Liver (tissue), 9 donors: ENCODE measurements around the gene MAP3K20. TPM values are rescaled to one million over a fixed set of nuclear protein-coding genes. Genes with fewer than 3 reads are reported as not detected.

Source experiments
- DNase-seq: peaks from one replicate; pipeline ENCODE4 v3.0.0-alpha.2; 2017; ENCODE audit warnings: low spot score
- H3K27ac ChIP-seq, 2 donors: one replicate each; pipeline ENCODE4 v1.7.0; 2013; ENCODE audit warnings: inconsistent platforms in 2 of 2, low read length in 2 of 2, control low read depth in 1 of 2, low read depth in 1 of 2, mild to moderate bottlenecking in 1 of 2
- H3K27me3 ChIP-seq, 4 donors: one replicate each; pipeline versions ENCODE4 v1.6.1 to v1.7.0; 2013; ENCODE audit warnings: low read length in 3 of 4, inconsistent platforms in 1 of 4, mild to moderate bottlenecking in 1 of 4, moderate library complexity in 1 of 4; ENCODE audit not compliant: control insufficient read depth in 4 of 4, insufficient read depth in 4 of 4
- H3K36me3 ChIP-seq, 4 donors: one replicate each; pipeline versions ENCODE4 v1.6.1 to v1.7.0; 2013; ENCODE audit warnings: low read length in 3 of 4, mild to moderate bottlenecking in 3 of 4, low read depth in 1 of 4, moderate library complexity in 1 of 4; ENCODE audit not compliant: control insufficient read depth in 4 of 4, insufficient read depth in 3 of 4
- H3K4me1 ChIP-seq, 4 donors: one replicate each; pipeline versions ENCODE4 v1.6.1 to v1.7.0; 2013; ENCODE audit warnings: low read length in 3 of 4, mild to moderate bottlenecking in 3 of 4, moderate library complexity in 1 of 4; ENCODE audit not compliant: control insufficient read depth in 4 of 4, insufficient read depth in 4 of 4
- H3K4me3 ChIP-seq, 3 donors: one replicate each; pipeline versions ENCODE4 v1.6.1 to v1.7.0; 2013; ENCODE audit warnings: low read length in 3 of 3, control low read depth in 1 of 3, low read depth in 1 of 3, mild to moderate bottlenecking in 1 of 3
- H3K9ac ChIP-seq, 2 donors: one replicate each; pipeline ENCODE4 v1.7.0; 2013; ENCODE audit warnings: low read length in 2 of 2, mild to moderate bottlenecking in 2 of 2, moderate library complexity in 2 of 2, control low read depth in 1 of 2, low read depth in 1 of 2
- H3K9me3 ChIP-seq, 4 donors: one replicate each; pipeline versions ENCODE4 v1.6.1 to v1.7.0; 2013; ENCODE audit warnings: low read length in 3 of 4; ENCODE audit not compliant: control insufficient read depth in 4 of 4
- EGR1 ChIP-seq, 2 donors: IDR thresholded peaks; 2 replicates each; pipeline ENCODE4 v1.6.1; 2016 to 2018; ENCODE audit warnings: antibody characterized with exemption in 2 of 2, low read depth in 2 of 2
- FOXA1 ChIP-seq: IDR thresholded peaks from 2 replicates; pipeline ENCODE4 v1.6.1; 2016; ENCODE audit warnings: antibody characterized with exemption
- FOXA2 ChIP-seq: IDR thresholded peaks from 2 replicates; pipeline ENCODE4 v1.6.1; 2016; ENCODE audit warnings: antibody characterized with exemption
- GABPA ChIP-seq, 2 donors: IDR thresholded peaks in 1 of 2; conservative IDR thresholded peaks in 1 of 2; 2 replicates each; pipeline ENCODE4 v1.6.1; 2016; ENCODE audit warnings: antibody characterized with exemption in 2 of 2, mild to moderate bottlenecking in 1 of 2, moderate library complexity in 1 of 2
- HNF4A ChIP-seq, 2 donors: conservative IDR thresholded peaks; 2 replicates each; pipeline ENCODE4 v1.6.1; 2016; ENCODE audit warnings: antibody characterized with exemption in 2 of 2, mild to moderate bottlenecking in 2 of 2
- HNF4G ChIP-seq: IDR thresholded peaks from 2 replicates; pipeline ENCODE4 v1.6.1; 2016; ENCODE audit warnings: antibody characterized with exemption
- NR2F2 ChIP-seq: IDR thresholded peaks from 2 replicates; pipeline ENCODE4 v1.6.1; 2016; ENCODE audit warnings: antibody characterized with exemption
- RAD21 ChIP-seq, 2 donors: IDR thresholded peaks; 2 replicates each; pipeline ENCODE4 v1.6.1; 2016; ENCODE audit warnings: antibody characterized with exemption in 2 of 2, mild to moderate bottlenecking in 2 of 2
- SP1 ChIP-seq: IDR thresholded peaks from 2 replicates; pipeline ENCODE4 v1.6.1; 2018; ENCODE audit warnings: antibody characterized with exemption, mild to moderate bottlenecking
- TAF1 ChIP-seq: conservative IDR thresholded peaks from 2 replicates; pipeline ENCODE4 v1.6.1; 2016; ENCODE audit warnings: antibody characterized with exemption, mild to moderate bottlenecking
- YY1 ChIP-seq: IDR thresholded peaks from 2 replicates; pipeline ENCODE4 v1.6.1; 2016; ENCODE audit warnings: antibody characterized with exemption, mild to moderate bottlenecking
- WGBS: extraction: QIAGEN DNeasy Blood & Tissue Kit; methylation state at CpG from one replicate; pipeline ENCODE4 v1.1.7; 2013; 5-methylcytosine and 5-hydroxymethylcytosine counted together
- polyA plus RNA-seq, 2 donors: library from polyadenylated mRNA; stranded (reverse) in 1 of 2; unstranded in 1 of 2; fragments of 200-250 nt in 1 of 2; fragments of >200 nt in 1 of 2; fragmentation: Nextera tagmentation in 1 of 2; extraction: Ambion mirVana in 1 of 2; gene quantifications; one replicate each; pipeline versions ENCODE4 v1.2.1 to v1.2.3, GENCODE V29; 2013 to 2015
- total RNA-seq, 2 donors: library from RNA; depleted of rRNA; stranded (reverse); fragments of >200 nt; gene quantifications; one replicate each; pipeline ENCODE4 v1.2.3, GENCODE V29; 2014
- TF ChIP-seq, protein P1 (sequence below): IDR thresholded peaks from 2 replicates; pipeline ENCODE4 v1.6.1; 2016; ENCODE audit warnings: antibody characterized with exemption, mild to moderate bottlenecking
- TF ChIP-seq, protein P2 (sequence below): IDR thresholded peaks from 2 replicates; pipeline ENCODE4 v1.6.1; 2016; ENCODE audit warnings: antibody characterized with exemption
- TF ChIP-seq, protein P3 (sequence below): fragments of 150-350 bp; IDR thresholded peaks from 2 replicates; pipeline ENCODE4 v1.5.1; 2017; ENCODE audit warnings: improper control_type of control experiment, low read depth, low read length; ENCODE audit not compliant: missing input control
- TF ChIP-seq, protein P4 (sequence below): IDR thresholded peaks from 2 replicates; pipeline ENCODE4 v1.6.1; 2016; ENCODE audit warnings: antibody characterized with exemption
- TF ChIP-seq, protein P5 (sequence below): IDR thresholded peaks from 2 replicates; pipeline ENCODE4 v1.6.1; 2016; ENCODE audit warnings: antibody characterized with exemption
- donor health status: healthy.
- donor health status: healthy.
- donor health status: healthy.
- donor health status: healthy.
- donor health status: healthy.

The MAP3K20 gene
- total and polyA plus RNA-seq, 4 donors, result 9.1 to 22.6 (median 14.9) TPM

DNA sequence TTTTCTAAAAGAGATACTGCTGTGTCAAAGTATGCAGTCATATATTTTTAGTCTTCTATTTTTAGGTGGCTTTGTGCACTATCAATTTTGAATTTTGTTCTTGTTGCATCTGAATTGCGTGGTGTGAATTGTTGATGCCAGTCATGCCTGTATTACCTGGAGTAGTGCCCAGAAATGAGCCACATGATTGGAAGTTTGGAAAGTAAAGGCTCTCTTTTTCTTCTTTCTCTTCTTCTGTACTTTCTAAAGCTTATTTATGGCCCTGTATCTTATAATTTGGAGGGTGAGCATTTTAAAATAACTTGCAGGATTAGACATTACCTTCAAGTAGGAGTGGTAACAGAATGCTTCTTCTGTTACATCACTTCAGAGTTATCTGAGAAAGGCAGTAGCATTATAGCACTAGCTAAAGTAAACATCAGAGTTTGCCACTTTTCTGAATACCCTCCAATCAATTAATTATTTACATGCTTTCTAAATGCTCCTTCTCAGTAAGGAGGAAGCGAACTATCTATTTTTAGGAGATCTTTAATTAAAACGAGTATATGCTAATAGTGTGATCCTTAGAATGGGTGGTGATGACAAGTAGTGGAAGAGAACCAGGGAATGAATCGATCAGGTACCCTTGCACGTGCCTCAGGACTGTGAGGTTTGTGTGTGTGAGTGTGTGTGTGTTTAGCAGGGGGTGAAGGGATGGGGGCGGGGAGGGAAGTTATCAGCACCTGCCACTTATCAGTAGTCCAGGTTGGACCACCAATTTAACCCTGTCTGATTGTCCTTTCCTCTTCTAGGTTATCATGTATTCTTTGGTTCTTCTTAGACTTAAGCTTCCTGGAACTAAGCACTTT, 112.5 kb downstream of the MAP3K20 start:
- Histone ChIP-seq H3K36me3 (peaks cover 0 to 12% (median 3%) of the 10 kb centered on the region in 4 donors), H3K27ac (no peak overlapping the region), H3K4me3 (no peak overlapping the region), H3K9ac (no peak overlapping the region), H3K4me1 (peaks cover 0 to 3% (median 1%) of the 10 kb centered on the region in 4 donors), H3K9me3 (no peaks in the 10 kb centered on the region), H3K27me3 (no peaks in the 10 kb centered on the region)
- 62% methylated on average over 6 of the region's 6 CpGs for WGBS
- TF ChIP-seq GABPA (IDR thresholded peaks at IDR 0.05 in 1 of 2, conservative IDR thresholded peaks at IDR 0.05 in 1 of 2) (no peak), FOXA2 (no peak), EGR1 (IDR thresholded peaks at IDR 0.05; ENCODE audit: low read depth in 2 of 2) (no peak), RAD21 (IDR thresholded peaks at IDR 0.05) (no peak), HNF4A (conservative IDR thresholded peaks at IDR 0.05) (no peak), SP1 (no peak), NR2F2 (no peak), YY1 (no peak), HNF4G (no peak), FOXA1 (no peak), TAF1 (no peak)
- TF ChIP-seq, protein P1, sequence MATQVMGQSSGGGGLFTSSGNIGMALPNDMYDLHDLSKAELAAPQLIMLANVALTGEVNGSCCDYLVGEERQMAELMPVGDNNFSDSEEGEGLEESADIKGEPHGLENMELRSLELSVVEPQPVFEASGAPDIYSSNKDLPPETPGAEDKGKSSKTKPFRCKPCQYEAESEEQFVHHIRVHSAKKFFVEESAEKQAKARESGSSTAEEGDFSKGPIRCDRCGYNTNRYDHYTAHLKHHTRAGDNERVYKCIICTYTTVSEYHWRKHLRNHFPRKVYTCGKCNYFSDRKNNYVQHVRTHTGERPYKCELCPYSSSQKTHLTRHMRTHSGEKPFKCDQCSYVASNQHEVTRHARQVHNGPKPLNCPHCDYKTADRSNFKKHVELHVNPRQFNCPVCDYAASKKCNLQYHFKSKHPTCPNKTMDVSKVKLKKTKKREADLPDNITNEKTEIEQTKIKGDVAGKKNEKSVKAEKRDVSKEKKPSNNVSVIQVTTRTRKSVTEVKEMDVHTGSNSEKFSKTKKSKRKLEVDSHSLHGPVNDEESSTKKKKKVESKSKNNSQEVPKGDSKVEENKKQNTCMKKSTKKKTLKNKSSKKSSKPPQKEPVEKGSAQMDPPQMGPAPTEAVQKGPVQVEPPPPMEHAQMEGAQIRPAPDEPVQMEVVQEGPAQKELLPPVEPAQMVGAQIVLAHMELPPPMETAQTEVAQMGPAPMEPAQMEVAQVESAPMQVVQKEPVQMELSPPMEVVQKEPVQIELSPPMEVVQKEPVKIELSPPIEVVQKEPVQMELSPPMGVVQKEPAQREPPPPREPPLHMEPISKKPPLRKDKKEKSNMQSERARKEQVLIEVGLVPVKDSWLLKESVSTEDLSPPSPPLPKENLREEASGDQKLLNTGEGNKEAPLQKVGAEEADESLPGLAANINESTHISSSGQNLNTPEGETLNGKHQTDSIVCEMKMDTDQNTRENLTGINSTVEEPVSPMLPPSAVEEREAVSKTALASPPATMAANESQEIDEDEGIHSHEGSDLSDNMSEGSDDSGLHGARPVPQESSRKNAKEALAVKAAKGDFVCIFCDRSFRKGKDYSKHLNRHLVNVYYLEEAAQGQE, result no peak
- TF ChIP-seq, protein P2, sequence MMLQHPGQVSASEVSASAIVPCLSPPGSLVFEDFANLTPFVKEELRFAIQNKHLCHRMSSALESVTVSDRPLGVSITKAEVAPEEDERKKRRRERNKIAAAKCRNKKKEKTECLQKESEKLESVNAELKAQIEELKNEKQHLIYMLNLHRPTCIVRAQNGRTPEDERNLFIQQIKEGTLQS, result no peak
- TF ChIP-seq, protein P3, sequence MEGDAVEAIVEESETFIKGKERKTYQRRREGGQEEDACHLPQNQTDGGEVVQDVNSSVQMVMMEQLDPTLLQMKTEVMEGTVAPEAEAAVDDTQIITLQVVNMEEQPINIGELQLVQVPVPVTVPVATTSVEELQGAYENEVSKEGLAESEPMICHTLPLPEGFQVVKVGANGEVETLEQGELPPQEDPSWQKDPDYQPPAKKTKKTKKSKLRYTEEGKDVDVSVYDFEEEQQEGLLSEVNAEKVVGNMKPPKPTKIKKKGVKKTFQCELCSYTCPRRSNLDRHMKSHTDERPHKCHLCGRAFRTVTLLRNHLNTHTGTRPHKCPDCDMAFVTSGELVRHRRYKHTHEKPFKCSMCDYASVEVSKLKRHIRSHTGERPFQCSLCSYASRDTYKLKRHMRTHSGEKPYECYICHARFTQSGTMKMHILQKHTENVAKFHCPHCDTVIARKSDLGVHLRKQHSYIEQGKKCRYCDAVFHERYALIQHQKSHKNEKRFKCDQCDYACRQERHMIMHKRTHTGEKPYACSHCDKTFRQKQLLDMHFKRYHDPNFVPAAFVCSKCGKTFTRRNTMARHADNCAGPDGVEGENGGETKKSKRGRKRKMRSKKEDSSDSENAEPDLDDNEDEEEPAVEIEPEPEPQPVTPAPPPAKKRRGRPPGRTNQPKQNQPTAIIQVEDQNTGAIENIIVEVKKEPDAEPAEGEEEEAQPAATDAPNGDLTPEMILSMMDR, result no peak
- TF ChIP-seq, protein P4, sequence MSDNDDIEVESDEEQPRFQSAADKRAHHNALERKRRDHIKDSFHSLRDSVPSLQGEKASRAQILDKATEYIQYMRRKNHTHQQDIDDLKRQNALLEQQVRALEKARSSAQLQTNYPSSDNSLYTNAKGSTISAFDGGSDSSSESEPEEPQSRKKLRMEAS, result no peak
- TF ChIP-seq, protein P5, sequence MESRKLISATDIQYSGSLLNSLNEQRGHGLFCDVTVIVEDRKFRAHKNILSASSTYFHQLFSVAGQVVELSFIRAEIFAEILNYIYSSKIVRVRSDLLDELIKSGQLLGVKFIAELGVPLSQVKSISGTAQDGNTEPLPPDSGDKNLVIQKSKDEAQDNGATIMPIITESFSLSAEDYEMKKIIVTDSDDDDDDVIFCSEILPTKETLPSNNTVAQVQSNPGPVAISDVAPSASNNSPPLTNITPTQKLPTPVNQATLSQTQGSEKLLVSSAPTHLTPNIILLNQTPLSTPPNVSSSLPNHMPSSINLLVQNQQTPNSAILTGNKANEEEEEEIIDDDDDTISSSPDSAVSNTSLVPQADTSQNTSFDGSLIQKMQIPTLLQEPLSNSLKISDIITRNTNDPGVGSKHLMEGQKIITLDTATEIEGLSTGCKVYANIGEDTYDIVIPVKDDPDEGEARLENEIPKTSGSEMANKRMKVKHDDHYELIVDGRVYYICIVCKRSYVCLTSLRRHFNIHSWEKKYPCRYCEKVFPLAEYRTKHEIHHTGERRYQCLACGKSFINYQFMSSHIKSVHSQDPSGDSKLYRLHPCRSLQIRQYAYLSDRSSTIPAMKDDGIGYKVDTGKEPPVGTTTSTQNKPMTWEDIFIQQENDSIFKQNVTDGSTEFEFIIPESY, result no peak
- DNase-seq, result no peak
